Nephron progenitor cell (in vitro differentiated cells): ENCODE results near the gene HMG20A.

Experiments used
- DNase-seq: peaks from one replicate; pipeline ENCODE4 v3.0.0; 2021
- H3K27ac Mint-ChIP-seq: 2 replicates; pipeline ENCODE4 v1.8.0; 2021; ENCODE audit warnings: mild to moderate bottlenecking, moderate library complexity, mixed read lengths
- H3K27me3 Mint-ChIP-seq: 2 replicates; pipeline ENCODE4 v1.8.0; 2021; ENCODE audit warnings: mild to moderate bottlenecking, low read depth, mixed read lengths; ENCODE audit not compliant: poor library complexity
- H3K36me3 Mint-ChIP-seq: 2 replicates; pipeline ENCODE4 v1.8.0; 2021; ENCODE audit warnings: low read depth, mixed read lengths
- H3K4me1 Mint-ChIP-seq: 2 replicates; pipeline ENCODE4 v1.8.0; 2021; ENCODE audit warnings: mixed read lengths
- H3K4me3 Mint-ChIP-seq: 2 replicates; pipeline ENCODE4 v1.8.0; 2021; ENCODE audit warnings: mild to moderate bottlenecking, moderate library complexity, mixed read lengths
- H3K9me3 Mint-ChIP-seq: 2 replicates; pipeline ENCODE4 v1.8.0; 2021; ENCODE audit warnings: mild to moderate bottlenecking, moderate library complexity, mixed read lengths
- CTCF ChIP-seq: fragments of 200-600 bp; sonication (generic); IDR thresholded peaks from 2 replicates; pipeline ENCODE4 v1.5.0; 2021; ENCODE audit warnings: antibody characterized with exemption

HMG20A gene

GRCh38 chr15:77391372-77391951 is 29.2 kb upstream of the HMG20A start:
- Mint-ChIP-seq H3K4me3 (no peak overlapping the region), H3K4me1 (no peaks in the 10 kb centered on the region), H3K36me3 (peaks cover 18% of the 10 kb centered on the region), H3K27me3 (no peaks in the 10 kb centered on the region), H3K27ac (no peak overlapping the region), H3K9me3 (peaks cover 30% of the 10 kb centered on the region)
- no peak for DNase-seq
- no peak for TF ChIP-seq CTCF

- Mint-ChIP-seq H3K27me3 (no peaks in the 10 kb centered on the region), H3K4me3 (no peak overlapping the region), H3K9me3 (peaks cover 43% of the 10 kb centered on the region), H3K4me1 (no peaks in the 10 kb centered on the region), H3K36me3 (peaks cover 27% of the 10 kb centered on the region), H3K27ac (no peak overlapping the region)
- no peak for DNase-seq
- TF ChIP-seq CTCF: no peak
Measured at GRCh38 chr15:77392762-77393470, 27.8 kb upstream of the HMG20A start.

GRCh38 chr15:77393471-77393840 is 27.2 kb upstream of the HMG20A start:
- peaks cover 32% of the 10 kb centered on the region for H3K36me3 Mint-ChIP-seq
- DNase-seq: no peak
- no peak overlapping the region for H3K4me3 Mint-ChIP-seq
- TF ChIP-seq CTCF: no peak
- peaks cover 48% of the 10 kb centered on the region for H3K9me3 Mint-ChIP-seq
- no peaks in the 10 kb centered on the region for H3K4me1 Mint-ChIP-seq
- H3K27ac Mint-ChIP-seq: no peak overlapping the region
- no peaks in the 10 kb centered on the region for H3K27me3 Mint-ChIP-seq

- DNase-seq: no peak
- H3K27ac Mint-ChIP-seq: no peak overlapping the region
- no peaks in the 10 kb centered on the region for H3K27me3 Mint-ChIP-seq
- no peak overlapping the region for H3K4me3 Mint-ChIP-seq
- H3K9me3 Mint-ChIP-seq: peaks cover 66% of the 10 kb centered on the region
- H3K4me1 Mint-ChIP-seq: no peaks in the 10 kb centered on the region
- peaks cover 48% of the 10 kb centered on the region for H3K36me3 Mint-ChIP-seq
- no peak for TF ChIP-seq CTCF
Measured at GRCh38 chr15:77395013-77395774, 25.5 kb upstream of the HMG20A start.

- no peak for DNase-seq
- TF ChIP-seq CTCF: no peak
- Mint-ChIP-seq H3K4me1 (no peaks in the 10 kb centered on the region), H3K4me3 (no peak overlapping the region), H3K36me3 (peaks cover 56% of the 10 kb centered on the region), H3K27me3 (no peaks in the 10 kb centered on the region), H3K27ac (no peak overlapping the region), H3K9me3 (peaks cover 74% of the 10 kb centered on the region)
Measured at GRCh38 chr15:77396692-77397091, 24.0 kb upstream of the HMG20A start.
